Gastrocnemius medialis (tissue), 4 donors: ENCODE data around the gene HAAO. TPM values are rescaled to one million over a fixed set of nuclear protein-coding genes. Genes with fewer than 3 reads are reported as not detected.

ENCODE experiments used
- ATAC-seq, 2 donors: fragments of 150-250 bp; one replicate each; pipeline ENCODE4 v1.9.1; 2016
- DNase-seq, 2 donors: peaks; one replicate each; pipeline ENCODE4 v3.0.0-alpha.2; 2019
- H3K27ac ChIP-seq, 4 donors: fragments of 200-600 bp; sonication (generic); 1 replicate in 1 of 4; 2 replicates in 3 of 4; pipeline ENCODE4 v1.5.1; 2016 to 2018; ENCODE audit warnings: mild to moderate bottlenecking in 2 of 4, moderate library complexity in 1 of 4
- H3K27me3 ChIP-seq, 3 donors: fragments of 200-600 bp; sonication (generic) in 2 of 3; 1 replicate in 1 of 3; 2 replicates in 2 of 3; pipeline versions ENCODE4 v1.5.1 to v1.6.0; 2016 to 2019; ENCODE audit warnings: mild to moderate bottlenecking in 1 of 3, moderate library complexity in 1 of 3
- H3K36me3 ChIP-seq, 2 donors: fragments of 200-600 bp; sonication (generic) in 1 of 2; one replicate each; pipeline ENCODE4 v1.5.1; 2017 to 2018
- H3K4me1 ChIP-seq, 2 donors: fragments of 200-600 bp; sonication (generic) in 1 of 2; one replicate each; pipeline ENCODE4 v1.5.1; 2016 to 2017; ENCODE audit warnings: mild to moderate bottlenecking in 2 of 2
- H3K4me3 ChIP-seq, 4 donors: fragments of 200-600 bp; sonication (generic) in 3 of 4; 1 replicate in 1 of 4; 2 replicates in 3 of 4; pipeline ENCODE4 v1.5.1; 2016 to 2019; ENCODE audit warnings: mild to moderate bottlenecking in 2 of 4
- H3K9me3 ChIP-seq, 3 donors: fragments of 200-600 bp; sonication (generic) in 2 of 3; 1 replicate in 1 of 3; 2 replicates in 2 of 3; pipeline ENCODE4 v1.5.1; 2016 to 2019
- POLR2A ChIP-seq, 2 donors: fragments of 450-650 bp; IDR thresholded peaks; one replicate each; pipeline ENCODE4 v1.6.1; 2017; ENCODE audit warnings: antibody characterized with exemption in 2 of 2, mild to moderate bottlenecking in 2 of 2, moderate library complexity in 2 of 2
- in situ Hi-C, 4 donors: fragments of 200-750 bp; cut with MboI; loops; one replicate each; pipeline versions ENCODE4 v1.15.0 to v1.8.0; 2017; ENCODE audit warnings: low sequenced_read_pairs in 4 of 4
- intact Hi-C: fragments of 100-400 bp; cut with DNase I; formaldehyde crosslinking; loops from one replicate; pipeline ENCODE4 v1.15.1; 2023; ENCODE audit warnings: low total_unique reads
- total RNA-seq, 4 donors: library from RNA; depleted of rRNA; stranded (reverse); fragments of >200 nt; gene quantifications; one replicate each; pipeline versions ENCODE4 v1.1.0 to v1.2.3, GENCODE V29; 2016
- TF ChIP-seq, protein P1 (sequence below), 5 experiments: fragments of 450-650 bp in 3 of 5; fragments of 200-600 bp in 2 of 5; sonication (generic) in 2 of 5; IDR thresholded peaks in 4 of 5; conservative IDR thresholded peaks in 1 of 5; 1 replicate in 4 of 5; 2 replicates in 1 of 5; pipeline ENCODE4 v1.5.1; 2016 to 2019; ENCODE audit warnings: antibody characterized with exemption in 5 of 5, mild to moderate bottlenecking in 3 of 5, moderate library complexity in 3 of 5

Gene HAAO
- total RNA-seq, 4 donors from 2014 or later = 0.53 to 2.5 (median 2.1) TPM

DNA sequence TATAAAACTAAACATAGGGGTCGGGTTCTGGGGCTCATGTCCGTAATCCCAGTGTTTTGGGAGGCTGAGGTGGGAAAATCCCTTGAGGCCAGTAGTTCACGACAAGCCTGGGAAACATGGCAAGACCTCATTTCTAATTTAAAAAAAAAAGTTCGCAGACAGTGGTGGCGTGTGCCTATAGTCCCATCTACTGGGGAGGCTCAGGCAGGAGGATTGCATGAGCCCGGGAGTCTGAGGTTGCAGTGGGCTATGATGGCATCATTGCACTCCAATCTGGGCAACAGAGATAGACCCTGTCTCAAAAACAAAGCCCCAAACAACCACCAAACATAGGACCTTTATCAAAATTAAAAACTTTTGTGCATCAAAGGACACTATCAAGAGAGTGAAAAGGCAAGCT lies 9.8 kb upstream of the HAAO start:
- TF ChIP-seq, protein P1, sequence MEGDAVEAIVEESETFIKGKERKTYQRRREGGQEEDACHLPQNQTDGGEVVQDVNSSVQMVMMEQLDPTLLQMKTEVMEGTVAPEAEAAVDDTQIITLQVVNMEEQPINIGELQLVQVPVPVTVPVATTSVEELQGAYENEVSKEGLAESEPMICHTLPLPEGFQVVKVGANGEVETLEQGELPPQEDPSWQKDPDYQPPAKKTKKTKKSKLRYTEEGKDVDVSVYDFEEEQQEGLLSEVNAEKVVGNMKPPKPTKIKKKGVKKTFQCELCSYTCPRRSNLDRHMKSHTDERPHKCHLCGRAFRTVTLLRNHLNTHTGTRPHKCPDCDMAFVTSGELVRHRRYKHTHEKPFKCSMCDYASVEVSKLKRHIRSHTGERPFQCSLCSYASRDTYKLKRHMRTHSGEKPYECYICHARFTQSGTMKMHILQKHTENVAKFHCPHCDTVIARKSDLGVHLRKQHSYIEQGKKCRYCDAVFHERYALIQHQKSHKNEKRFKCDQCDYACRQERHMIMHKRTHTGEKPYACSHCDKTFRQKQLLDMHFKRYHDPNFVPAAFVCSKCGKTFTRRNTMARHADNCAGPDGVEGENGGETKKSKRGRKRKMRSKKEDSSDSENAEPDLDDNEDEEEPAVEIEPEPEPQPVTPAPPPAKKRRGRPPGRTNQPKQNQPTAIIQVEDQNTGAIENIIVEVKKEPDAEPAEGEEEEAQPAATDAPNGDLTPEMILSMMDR (IDR thresholded peaks at IDR 0.05 in 4 of 5, conservative IDR thresholded peaks at IDR 0.05 in 1 of 5) = no peak
- TF ChIP-seq POLR2A (IDR thresholded peaks at IDR 0.05) = no peak
- no peak overlapping the region for H3K27ac ChIP-seq
- DNase-seq (no peak), ATAC-seq (no peak)
- intact Hi-C loops (loop anchor here (5.0 kb wide), 1 partner anchor 1775 kb away; no protein-coding TSS in a partner anchor), in situ Hi-C loops (loop anchor here in 1 of 4 donors (25.0 kb wide), 1 partner anchor 440 kb away; the partner anchor contains the start of gene COX7A2L)
- H3K4me3 ChIP-seq = no peak overlapping the region
- no peaks in the 10 kb centered on the region for H3K27me3 ChIP-seq
- H3K4me1 ChIP-seq = peaks cover 18 to 22% of the 10 kb centered on the region in 2 donors
- H3K9me3 ChIP-seq = no peaks in the 10 kb centered on the region
- H3K36me3 ChIP-seq = no peaks in the 10 kb centered on the region

GRCh38 chr2:42801381-42801780 lies 9.0 kb upstream of the HAAO start:
- DNase-seq = no peak
- Histone ChIP-seq H3K4me1 (peaks cover 18 to 22% of the 10 kb centered on the region in 2 donors), H3K27ac (no peak overlapping the region), H3K4me3 (no peak overlapping the region), H3K27me3 (no peaks in the 10 kb centered on the region), H3K36me3 (no peaks in the 10 kb centered on the region), H3K9me3 (no peaks in the 10 kb centered on the region)
- in situ Hi-C loops (loop anchor here in 1 of 4 donors (25.0 kb wide), 1 partner anchor 439 kb away; the partner anchor contains the start of gene COX7A2L), intact Hi-C loops (loop anchor here (5.0 kb wide), 1 partner anchor 1776 kb away; no protein-coding TSS in a partner anchor)
- ATAC-seq = no peak
- TF ChIP-seq POLR2A (IDR thresholded peaks at IDR 0.05) = no peak
- TF ChIP-seq, protein P1 (IDR thresholded peaks at IDR 0.05 in 4 of 5, conservative IDR thresholded peaks at IDR 0.05 in 1 of 5) = no peak

DNA sequence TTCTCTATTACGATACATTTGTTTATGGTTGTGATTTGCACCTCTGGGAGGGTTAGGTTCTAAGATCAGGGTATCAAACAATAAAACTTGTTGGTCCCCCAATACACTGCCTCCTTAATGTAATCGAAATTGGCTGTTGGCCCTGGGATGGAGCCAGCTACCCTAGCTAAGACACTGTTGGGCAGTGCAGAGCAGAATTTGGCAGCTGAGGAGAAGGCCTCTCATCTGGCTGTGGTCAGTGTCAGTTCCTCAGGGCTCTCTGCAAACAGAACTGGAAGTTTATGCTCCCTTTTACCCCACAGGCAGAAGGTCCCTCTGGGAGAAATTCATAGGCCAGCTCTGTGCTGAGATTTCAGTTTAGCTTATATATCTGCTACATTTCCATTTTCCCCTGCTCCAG lies 8.6 kb upstream of the HAAO start:
- no peak for ATAC-seq
- in situ Hi-C loops = loop anchor here in 1 of 4 donors (25.0 kb wide), 1 partner anchor 439 kb away; the partner anchor contains the start of gene COX7A2L

DNA sequence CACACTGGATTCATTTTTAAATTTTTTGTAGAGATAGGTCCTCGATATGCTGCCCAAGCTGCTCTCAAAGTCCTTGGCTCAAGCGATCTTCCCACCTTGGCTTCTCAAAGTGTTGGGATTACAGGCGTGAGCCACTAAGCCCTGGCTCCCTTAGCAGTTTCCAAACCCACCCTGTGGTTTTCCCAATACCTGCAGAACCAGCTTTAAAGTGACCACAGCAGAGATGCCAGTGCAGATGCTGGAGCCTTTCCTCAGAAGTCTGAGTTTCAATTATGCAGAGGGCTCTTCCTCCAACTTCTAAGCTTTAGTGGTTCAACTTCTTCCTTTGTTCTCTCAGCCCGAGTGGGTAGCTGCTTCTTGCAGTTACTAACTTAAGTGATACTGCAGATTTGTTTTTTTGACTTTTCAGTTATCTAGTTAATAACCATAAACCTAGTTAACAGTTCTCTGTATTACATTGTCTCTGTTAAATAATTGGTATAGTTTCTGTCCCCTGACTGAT lies 8.1 kb upstream of the HAAO start:
- Histone ChIP-seq H3K27me3 (no peaks in the 10 kb centered on the region), H3K4me1 (peaks cover 18 to 22% of the 10 kb centered on the region in 2 donors), H3K27ac (no peak overlapping the region), H3K9me3 (no peaks in the 10 kb centered on the region), H3K4me3 (no peak overlapping the region), H3K36me3 (no peaks in the 10 kb centered on the region)
- ATAC-seq (no peak), DNase-seq (no peak)
- intact Hi-C loops = loop anchor here (5.0 kb wide), 1 partner anchor 1777 kb away; no protein-coding TSS in a partner anchor
- in situ Hi-C loops = loop anchor here in 1 of 4 donors (25.0 kb wide), 1 partner anchor 438 kb away; the partner anchor contains the start of gene COX7A2L
- TF ChIP-seq, protein P1 (IDR thresholded peaks at IDR 0.05 in 4 of 5, conservative IDR thresholded peaks at IDR 0.05 in 1 of 5) = no peak
- TF ChIP-seq POLR2A (IDR thresholded peaks at IDR 0.05) = no peak

More for the DNA sequence above, 8.6 kb upstream of the HAAO start:
- Histone ChIP-seq H3K27me3 (no peaks in the 10 kb centered on the region), H3K36me3 (no peaks in the 10 kb centered on the region), H3K4me3 (no peak overlapping the region), H3K27ac (no peak overlapping the region), H3K9me3 (no peaks in the 10 kb centered on the region), H3K4me1 (peaks cover 18 to 22% of the 10 kb centered on the region in 2 donors)
- no peak for TF ChIP-seq POLR2A (IDR thresholded peaks at IDR 0.05)
- TF ChIP-seq, protein P1 (IDR thresholded peaks at IDR 0.05 in 4 of 5, conservative IDR thresholded peaks at IDR 0.05 in 1 of 5) = no peak
- no peak for DNase-seq
- intact Hi-C loops = loop anchor here (5.0 kb wide), 1 partner anchor 1776 kb away; no protein-coding TSS in a partner anchor
